ENCODE data around the gene CAPN1.

CAPN1 gene

GRCh38 chr11:65217441-65218423 is 36.0 kb downstream of the CAPN1 start:
- no peak for TF ChIP-seq CREB1 (IDR thresholded peaks at IDR 0.05; ENCODE audit: low read depth)
- TF ChIP-seq RAD21 (IDR thresholded peaks at IDR 0.05; ENCODE audit: low read depth), result peak; percentile 11; the same call in 1 of the 2 replicates
- TF ChIP-seq REST (IDR thresholded peaks at IDR 0.05; ENCODE audit: low read depth), result no peak
- no peak for TF ChIP-seq EP300 (IDR thresholded peaks at IDR 0.05; ENCODE audit: borderline replicate concordance)
- TF ChIP-seq, protein P1, sequence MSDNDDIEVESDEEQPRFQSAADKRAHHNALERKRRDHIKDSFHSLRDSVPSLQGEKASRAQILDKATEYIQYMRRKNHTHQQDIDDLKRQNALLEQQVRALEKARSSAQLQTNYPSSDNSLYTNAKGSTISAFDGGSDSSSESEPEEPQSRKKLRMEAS (IDR thresholded peaks at IDR 0.05), result no peak
- no peak for TF ChIP-seq NFIC (IDR thresholded peaks at IDR 0.05)
- no peak for TF ChIP-seq YY1 (IDR thresholded peaks at IDR 0.05; ENCODE audit: low read depth)

- TF ChIP-seq ZBTB7A (IDR thresholded peaks at IDR 0.05; ENCODE audit: low read depth) (no peak), NFIC (IDR thresholded peaks at IDR 0.05) (no peak), TAF1 (IDR thresholded peaks at IDR 0.05; ENCODE audit: low read depth) (no peak), REST (IDR thresholded peaks at IDR 0.05; ENCODE audit: low read depth) (no peak), FOXM1 (IDR thresholded peaks at IDR 0.05; ENCODE audit: borderline replicate concordance, low read depth) (no peak), EGR1 (IDR thresholded peaks at IDR 0.05) (no peak), CEBPB (IDR thresholded peaks at IDR 0.05) (no peak), YY1 (IDR thresholded peaks at IDR 0.05; ENCODE audit: low read depth) (no peak)
- TF ChIP-seq, protein P1 (IDR thresholded peaks at IDR 0.05), result no peak
Observed at GRCh38 chr11:65218446-65218845, 36.7 kb downstream of the CAPN1 start.

DNA sequence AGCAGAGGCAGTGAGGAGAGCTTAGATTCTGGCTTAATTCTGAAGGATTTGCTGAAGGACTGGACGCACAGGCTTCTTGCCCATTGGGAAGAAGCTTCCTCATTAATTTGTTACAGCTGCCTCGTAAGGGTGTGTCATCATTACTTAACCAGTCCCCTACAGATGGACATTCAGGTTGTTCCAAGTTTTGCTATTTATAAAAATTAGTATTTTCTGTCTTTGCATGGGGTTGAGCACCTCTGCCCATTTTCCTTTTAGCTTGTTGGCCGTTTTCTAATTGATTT is 38.1 kb downstream of the CAPN1 start:
- TF ChIP-seq CREB1 (IDR thresholded peaks at IDR 0.05; ENCODE audit: low read depth) (no peak), TCF12 (IDR thresholded peaks at IDR 0.05; ENCODE audit: low read depth) (no peak), EP300 (IDR thresholded peaks at IDR 0.05; ENCODE audit: borderline replicate concordance) (no peak), YY1 (IDR thresholded peaks at IDR 0.05; ENCODE audit: low read depth) (no peak), TAF1 (IDR thresholded peaks at IDR 0.05; ENCODE audit: low read depth) (no peak), REST (IDR thresholded peaks at IDR 0.05; ENCODE audit: low read depth) (no peak), RAD21 (IDR thresholded peaks at IDR 0.05; ENCODE audit: low read depth) (no peak), NFIC (IDR thresholded peaks at IDR 0.05) (no peak), CEBPB (IDR thresholded peaks at IDR 0.05) (no peak), TEAD4 (IDR thresholded peaks at IDR 0.05) (no peak), ZBTB7A (IDR thresholded peaks at IDR 0.05; ENCODE audit: low read depth) (no peak), EGR1 (IDR thresholded peaks at IDR 0.05) (no peak), USF1 (IDR thresholded peaks at IDR 0.05) (no peak), FOXM1 (IDR thresholded peaks at IDR 0.05; ENCODE audit: borderline replicate concordance, low read depth) (no peak)
- TF ChIP-seq, protein P1 (IDR thresholded peaks at IDR 0.05), result no peak

GRCh38 chr11:65221026-65221425 is 39.3 kb downstream of the CAPN1 start:
- TF ChIP-seq CREB1 (IDR thresholded peaks at IDR 0.05; ENCODE audit: low read depth), result no peak

- TF ChIP-seq TEAD4 (IDR thresholded peaks at IDR 0.05) (no peak), CREB1 (IDR thresholded peaks at IDR 0.05; ENCODE audit: low read depth) (no peak), NFIC (IDR thresholded peaks at IDR 0.05) (no peak), EGR1 (IDR thresholded peaks at IDR 0.05) (no peak), TCF12 (IDR thresholded peaks at IDR 0.05; ENCODE audit: low read depth) (no peak), EP300 (IDR thresholded peaks at IDR 0.05; ENCODE audit: borderline replicate concordance) (no peak), YY1 (IDR thresholded peaks at IDR 0.05; ENCODE audit: low read depth) (no peak), ZBTB7A (IDR thresholded peaks at IDR 0.05; ENCODE audit: low read depth) (no peak), FOXM1 (IDR thresholded peaks at IDR 0.05; ENCODE audit: borderline replicate concordance, low read depth) (no peak), CEBPB (IDR thresholded peaks at IDR 0.05) (no peak)
- TF ChIP-seq, protein P1 (IDR thresholded peaks at IDR 0.05), result no peak
Observed at GRCh38 chr11:65223011-65223410, 41.3 kb downstream of the CAPN1 start.

Measured in Ishikawa (cell line).